SK-N-MC (cell line): ENCODE results near the gene MAP3K2.

Experiments used
- EZH2 ChIP-seq: fragments of 200-600 bp; sonication (generic); IDR thresholded peaks from one replicate; pipeline ENCODE4 v1.6.1; 2017; ENCODE audit warnings: antibody characterized with exemption
- POLR2AphosphoS5 ChIP-seq: IDR thresholded peaks from 2 replicates; pipeline ENCODE4 v1.6.1; 2012; ENCODE audit warnings: mild to moderate bottlenecking, low read depth, low read length, borderline replicate concordance

GRCh38 chr2:127347015-127347414 is 40.8 kb downstream of the MAP3K2 start:
- no peak for TF ChIP-seq POLR2AphosphoS5
- TF ChIP-seq EZH2: no peak
